CMK (cell line): ENCODE results near the gene PLA2G2D.

ENCODE experiments used
- DNase-seq: peaks from one replicate; pipeline ENCODE4 v3.0.0-alpha.2; 2010; ENCODE audit warnings: low read depth

Gene PLA2G2D, protein sequence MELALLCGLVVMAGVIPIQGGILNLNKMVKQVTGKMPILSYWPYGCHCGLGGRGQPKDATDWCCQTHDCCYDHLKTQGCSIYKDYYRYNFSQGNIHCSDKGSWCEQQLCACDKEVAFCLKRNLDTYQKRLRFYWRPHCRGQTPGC

DNA sequence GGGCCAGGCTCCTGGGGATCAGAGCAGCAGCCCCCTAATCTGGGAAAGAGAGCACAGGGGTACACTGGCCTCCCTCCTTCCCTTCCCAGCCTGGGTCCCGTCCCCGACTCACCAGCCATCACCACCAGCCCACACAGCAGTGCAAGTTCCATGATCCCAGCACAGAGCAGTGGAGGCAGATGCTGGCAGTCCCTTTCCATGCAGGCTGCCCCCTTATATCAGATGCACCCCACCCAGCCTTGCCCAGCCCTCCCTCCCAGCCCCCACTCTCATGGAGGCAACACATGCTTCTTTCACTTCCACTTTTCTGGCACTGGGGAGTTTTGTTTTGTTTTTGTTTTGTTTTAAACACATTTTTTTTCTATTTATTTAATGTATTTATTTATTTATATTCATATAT lies at the start of gene PLA2G2D:
PLA2G2D (minus strand) TSS at position 190 of the 400 bp plus-strand sequence; CDS start at position 152, 38 bp downstream.
- DNase-seq: no peak

DNA sequence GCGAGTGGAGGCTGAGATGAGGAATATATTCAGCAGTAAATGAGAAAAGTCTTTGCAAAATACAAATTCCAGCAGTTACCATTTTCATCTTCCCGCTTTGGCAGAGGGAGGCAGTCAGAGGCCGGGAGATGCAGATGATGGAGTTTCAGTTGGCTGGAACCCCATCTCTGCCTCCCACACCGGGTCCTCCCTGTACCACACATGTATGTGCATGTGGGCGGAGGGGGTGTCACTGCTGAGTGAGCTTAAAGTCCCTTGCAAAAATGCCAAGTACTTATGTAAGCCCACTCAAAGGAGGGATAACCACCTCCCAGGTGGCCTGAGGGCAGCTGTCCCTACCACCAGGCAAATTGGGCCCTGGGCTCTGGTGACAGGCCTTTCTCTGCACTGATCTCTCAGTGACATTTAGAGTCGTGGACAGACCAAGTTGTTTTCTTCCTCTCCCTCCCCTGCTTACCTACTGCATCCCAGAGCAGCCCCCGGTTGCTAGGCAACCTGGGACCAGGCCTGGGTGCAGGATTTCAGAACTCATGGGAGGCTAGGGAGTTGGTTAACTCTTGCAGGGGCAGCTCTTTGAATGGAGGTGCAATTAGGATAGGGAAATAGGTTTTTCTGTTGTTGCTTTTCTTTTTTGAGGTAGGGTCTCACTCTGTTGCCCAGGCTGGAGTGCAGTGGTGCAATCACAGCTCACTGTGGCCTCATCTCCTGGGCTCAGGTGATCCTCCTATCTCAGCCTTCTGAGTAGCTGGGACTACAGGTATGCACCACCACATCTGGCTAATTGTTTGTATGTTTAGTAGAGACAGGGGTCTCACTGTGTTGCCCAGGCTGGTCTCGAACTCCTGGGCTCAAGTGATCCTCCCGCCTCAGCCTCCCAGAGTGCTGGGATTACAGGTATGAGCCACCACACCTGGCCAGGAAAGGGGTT lies 49.5 kb upstream of the PLA2G2D start:
- DNase-seq: no peak

DNA sequence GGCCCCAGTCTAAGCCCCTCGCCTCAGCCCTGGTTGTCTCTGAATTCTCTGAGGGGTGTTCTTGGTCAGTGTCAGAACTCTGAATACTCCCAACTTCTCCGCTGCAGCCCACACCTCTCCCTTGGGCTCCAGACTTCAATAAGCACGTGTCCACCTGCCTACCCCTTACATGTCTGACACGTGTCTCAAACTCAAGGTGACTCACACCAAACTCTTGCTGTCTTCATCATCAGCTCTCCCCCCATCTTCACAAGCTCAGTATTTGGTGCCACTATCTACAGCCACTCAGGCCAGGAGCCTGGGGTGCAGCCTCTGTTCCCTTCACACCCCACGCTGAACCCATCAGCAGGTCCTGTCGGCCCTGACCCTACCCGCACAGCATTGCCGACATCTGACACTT lies 47.8 kb upstream of the PLA2G2D start:
- DNase-seq: no peak

DNA sequence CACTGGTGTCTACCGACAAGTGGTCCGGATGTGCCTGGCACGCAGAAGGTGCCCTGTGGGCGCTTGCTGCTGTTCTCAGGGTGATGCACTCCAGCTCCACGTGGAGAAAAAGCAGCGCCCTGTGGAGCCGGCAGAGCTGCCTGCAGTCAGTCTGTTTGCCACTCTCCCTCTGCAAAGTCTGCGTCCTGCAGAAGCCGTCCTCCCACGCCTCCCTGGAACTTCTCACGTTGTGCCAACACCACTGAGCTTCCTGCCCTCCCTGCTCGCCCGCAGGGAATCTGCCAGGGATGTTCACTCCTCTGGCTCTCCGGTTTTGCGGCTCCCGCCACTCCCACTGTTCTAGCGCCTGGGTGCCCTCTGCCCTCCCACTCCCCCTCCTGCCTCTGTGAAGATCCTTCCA lies 46.7 kb upstream of the PLA2G2D start:
- no peak for DNase-seq

DNA sequence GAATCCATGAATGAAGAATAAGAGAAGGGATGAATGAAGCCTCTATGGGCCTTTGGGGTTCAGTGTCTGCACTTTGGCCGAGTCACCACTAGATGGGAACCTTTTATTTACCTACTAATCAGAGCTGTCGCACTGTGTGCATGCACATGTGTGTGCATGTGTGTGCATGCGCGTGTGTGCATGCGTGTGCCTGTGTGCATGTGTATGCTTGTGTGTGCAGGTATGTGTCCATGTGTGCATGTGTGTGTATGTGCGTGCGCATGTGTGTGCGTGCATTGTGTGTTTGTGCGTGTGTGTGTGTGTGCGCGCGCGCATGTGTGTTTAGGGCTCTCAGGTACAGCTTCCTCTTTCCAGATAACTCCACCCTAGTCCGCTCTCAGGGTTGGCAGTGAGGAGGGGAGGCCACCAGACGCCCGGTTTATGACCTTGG lies 46.2 kb upstream of the PLA2G2D start:
- no peak for DNase-seq

DNA sequence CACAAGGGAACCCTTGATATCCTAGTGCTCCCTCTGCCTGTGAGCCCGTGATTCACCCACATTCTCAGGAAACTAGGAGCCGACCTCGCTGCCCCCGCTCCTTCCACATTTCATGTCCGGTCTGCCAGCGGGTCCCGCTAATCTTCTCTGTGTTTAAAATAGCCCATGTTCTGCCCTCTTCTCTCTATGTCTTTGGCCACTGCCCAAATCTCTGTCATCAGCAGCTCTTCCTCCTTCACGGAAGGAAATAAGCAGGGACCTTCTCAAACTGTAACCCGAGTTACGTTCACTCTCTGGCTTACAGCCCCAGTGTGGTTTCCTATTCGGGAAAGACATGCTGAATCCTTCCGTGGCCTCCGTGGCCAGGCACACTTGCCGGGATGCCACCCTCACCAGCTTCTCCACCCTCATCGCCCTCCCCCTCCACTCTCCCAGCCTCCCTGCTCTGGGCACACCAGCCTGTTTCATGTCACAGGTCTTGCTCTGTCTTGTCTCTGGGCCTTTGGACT lies 45.4 kb upstream of the PLA2G2D start:
- no peak for DNase-seq

DNA sequence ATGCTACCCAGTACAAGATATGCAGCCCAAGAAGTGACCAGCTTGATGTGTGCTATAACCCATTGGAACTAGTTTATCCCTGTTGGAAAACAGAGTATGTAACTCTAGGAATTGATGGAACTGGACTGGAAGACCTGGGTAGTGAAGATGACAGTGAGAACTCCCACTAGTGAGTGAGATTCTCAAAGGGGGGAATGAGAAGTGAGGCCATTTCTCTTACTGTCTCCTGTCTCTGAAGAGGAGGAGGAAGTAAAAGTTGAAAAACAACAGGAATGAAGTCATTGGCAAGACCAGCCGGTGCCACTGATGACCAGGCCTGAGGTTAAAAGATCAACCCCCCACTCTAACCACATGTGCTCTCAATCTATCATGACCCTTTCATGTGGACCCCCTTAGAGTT lies 40.7 kb upstream of the PLA2G2D start:
- no peak for DNase-seq

DNA sequence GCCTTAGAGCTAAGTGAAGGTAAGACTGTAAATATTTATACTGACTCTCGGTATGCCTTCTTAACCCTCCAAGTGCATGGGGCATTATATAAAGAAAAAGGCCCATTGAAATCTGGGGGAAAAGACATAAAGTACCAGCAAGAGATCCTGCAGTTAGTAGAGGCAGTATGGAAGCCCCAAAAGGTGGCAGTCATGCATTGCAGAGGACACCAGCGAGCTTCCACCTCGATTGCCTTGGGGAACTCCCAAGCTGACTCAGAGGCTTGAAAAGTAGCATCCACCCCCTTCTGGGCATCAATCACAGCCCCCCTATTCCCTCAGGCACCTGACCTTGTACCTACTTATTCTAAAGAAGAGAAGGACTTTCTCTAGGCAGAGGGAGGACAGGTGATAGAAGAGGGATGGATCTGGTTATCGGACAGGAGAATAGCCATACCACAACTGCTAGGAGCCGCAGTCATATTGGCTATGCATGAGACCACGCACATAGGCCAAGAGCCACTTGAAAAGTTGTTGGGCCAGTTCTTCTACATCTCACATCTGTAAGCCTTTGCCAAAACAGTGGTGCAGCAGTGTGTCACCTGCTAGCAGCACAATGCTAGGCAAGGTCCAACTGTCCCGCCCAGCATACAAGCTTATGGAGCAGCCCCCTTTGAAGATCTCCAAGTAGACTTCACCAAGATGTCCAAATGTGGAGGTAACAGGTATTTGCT lies 39.2 kb upstream of the PLA2G2D start:
- DNase-seq: no peak

DNA sequence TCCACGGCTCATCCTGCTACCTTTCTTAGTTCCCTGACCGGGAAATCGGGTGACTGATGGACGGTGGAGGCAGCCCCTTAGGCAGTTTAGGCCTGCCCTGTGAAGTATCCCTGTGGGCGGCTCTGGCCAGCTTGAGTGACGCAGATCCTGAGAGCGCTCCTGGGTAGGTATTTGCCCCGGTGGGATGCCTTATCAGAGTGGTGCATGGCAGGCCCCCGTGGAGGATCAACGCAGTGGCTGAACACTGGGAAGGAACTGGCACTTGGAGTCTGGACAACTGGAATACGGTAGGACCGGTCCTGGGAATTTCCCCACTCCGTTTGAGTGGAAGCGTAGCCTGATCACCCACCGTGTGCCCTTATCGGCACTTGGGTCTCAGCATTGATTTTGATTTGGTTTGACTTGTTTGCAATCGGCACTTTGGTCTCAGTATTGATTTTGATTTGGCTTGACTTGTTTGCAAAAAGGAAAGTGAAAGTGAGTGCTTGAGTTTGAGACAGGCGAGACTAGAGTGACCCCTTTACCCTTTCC lies 35.0 kb upstream of the PLA2G2D start:
- no peak for DNase-seq

DNA sequence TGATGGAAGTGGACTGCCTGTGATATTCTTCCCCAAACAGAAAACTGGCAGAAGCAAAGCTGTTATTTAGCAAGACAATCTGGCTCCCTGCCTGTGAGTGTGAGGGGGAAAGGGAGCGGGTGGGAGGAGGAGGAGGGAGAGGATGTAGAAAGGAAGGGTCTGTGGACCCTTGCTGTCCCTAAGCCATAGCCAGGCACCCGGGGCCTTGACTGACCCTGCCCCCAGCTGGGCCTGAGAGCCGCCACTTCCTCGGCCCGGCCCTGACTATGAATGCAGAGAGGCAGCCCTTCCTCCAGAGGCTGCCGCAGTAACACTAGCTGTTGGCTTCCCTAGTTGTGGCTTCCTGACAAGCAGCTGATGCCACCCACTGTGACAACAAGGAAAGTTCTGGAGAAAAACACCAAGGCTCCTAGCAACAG lies 33.7 kb upstream of the PLA2G2D start:
- DNase-seq: no peak

DNA sequence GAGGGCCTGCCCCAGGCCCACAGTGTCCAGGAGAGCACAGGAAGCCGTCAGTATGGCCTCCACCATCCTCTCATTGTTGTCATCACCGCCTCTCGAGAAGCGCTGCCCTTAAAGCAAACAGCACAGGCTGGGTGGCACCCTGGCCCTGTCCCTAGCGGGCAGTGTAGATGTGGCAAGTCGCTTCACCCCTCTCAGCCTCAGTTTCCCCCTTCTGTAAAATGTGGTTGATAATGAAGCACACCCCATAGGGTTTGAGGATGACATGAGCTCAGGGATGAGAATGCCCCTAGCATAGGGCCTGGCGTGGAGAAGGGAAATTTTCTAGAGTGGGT lies 33.2 kb upstream of the PLA2G2D start:
- no peak for DNase-seq

DNA sequence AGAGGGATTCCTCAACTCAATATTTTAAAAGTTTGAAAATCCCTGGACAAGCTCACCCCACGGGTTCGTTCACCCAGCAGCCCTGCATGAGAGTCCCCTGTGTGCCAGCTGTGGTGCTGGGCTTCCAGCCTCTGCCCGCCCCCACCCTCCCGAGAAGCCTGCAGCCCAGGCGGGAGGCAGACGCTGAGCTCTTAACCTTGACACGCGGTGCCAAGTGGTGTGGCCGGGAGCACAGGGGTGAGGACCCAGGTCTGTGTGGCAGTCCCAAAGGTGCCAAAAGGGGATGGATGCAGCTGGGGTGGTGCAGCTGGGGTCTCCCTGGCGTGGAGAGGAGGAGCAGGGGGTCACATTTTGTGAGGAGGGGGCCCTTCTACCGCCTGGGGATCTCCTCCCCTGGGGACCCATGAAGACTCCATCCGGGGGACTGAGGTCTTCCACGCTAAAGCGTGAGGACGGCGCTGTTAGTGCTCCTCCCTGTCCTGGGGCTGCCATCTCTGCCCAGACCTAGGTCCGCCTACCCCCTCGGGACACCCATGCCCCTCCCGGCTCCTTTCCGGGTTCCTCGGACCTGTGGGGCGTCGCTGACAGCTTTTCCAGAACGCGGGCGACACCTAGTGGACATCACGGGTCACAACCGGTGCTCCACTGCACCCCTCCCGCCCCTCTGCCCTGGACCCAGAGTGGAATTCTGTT lies 32.7 kb upstream of the PLA2G2D start:
- DNase-seq: peak; percentile 71

DNA sequence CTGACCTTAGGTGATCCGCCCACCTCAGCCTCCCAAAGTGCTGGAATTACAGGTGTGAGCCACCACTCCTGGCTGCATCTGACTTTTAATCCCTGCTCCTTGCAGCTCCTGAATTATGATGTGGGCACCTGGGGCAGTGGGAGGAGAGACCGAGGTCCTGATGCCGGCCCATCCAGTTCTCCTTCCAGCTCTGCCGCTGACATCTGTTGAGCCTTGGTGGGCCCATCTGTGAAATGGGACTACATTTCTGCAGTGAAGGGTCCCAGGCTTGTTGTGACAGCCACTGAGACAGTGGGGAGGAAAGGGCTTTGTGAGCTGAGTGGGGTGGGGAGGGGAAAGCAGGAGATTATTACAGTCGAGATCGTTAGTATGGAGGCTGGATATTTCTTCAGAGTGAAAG lies 31.6 kb upstream of the PLA2G2D start:
- no peak for DNase-seq

DNA sequence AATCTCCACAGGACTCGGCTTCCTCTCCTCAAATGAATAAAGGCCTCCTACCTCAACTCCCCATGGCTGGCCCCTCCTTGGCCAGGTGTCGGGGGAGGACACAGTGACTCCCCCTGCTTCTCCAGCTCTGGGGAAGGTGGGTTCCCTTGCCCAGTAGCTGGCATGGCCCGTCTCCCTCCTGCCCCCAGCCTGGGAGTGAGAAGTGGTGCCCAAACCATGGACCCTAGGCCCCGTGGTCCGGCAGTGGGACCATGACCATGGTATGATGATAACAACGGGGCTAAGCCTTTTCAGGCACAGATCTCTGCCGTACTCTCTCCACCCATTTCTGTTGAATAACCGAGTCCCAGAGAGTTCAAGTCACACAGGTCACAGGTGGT lies 31.0 kb upstream of the PLA2G2D start:
- DNase-seq: no peak

DNA sequence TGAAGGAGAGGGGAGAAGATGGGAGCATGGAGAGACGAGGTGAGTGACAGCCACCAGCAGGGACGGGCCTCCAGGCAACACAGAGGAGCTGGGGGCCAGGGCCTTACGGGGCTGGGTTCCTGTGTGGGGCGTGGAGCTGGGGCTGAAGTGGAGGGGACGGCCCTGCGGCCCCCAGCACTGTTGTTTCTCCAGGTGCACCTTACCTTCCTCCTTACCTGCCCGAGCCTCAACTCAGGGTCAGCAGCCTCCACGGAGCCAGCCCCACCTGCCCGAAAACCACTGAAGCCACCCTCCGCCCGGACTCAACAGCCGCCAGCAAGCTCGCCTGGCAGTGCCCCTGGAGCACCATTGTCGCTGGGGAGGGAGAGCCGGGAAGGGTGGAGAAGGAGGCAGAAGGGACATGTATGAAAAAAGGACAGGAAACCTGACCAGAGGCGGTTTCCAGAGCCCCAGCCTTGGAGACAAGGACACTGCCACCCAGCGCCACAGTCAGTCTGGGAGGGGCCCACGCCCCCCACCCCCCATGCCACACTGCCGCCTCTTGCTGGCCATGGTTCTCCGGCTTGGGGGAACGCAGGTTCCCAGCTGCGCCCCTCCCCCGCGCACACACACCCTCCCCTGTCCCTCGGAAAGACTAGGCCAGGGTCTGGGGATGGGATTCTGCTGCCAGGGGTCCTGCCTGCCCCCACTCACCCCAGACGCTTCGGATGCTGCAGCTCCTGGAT lies 30.4 kb upstream of the PLA2G2D start:
- no peak for DNase-seq

DNA sequence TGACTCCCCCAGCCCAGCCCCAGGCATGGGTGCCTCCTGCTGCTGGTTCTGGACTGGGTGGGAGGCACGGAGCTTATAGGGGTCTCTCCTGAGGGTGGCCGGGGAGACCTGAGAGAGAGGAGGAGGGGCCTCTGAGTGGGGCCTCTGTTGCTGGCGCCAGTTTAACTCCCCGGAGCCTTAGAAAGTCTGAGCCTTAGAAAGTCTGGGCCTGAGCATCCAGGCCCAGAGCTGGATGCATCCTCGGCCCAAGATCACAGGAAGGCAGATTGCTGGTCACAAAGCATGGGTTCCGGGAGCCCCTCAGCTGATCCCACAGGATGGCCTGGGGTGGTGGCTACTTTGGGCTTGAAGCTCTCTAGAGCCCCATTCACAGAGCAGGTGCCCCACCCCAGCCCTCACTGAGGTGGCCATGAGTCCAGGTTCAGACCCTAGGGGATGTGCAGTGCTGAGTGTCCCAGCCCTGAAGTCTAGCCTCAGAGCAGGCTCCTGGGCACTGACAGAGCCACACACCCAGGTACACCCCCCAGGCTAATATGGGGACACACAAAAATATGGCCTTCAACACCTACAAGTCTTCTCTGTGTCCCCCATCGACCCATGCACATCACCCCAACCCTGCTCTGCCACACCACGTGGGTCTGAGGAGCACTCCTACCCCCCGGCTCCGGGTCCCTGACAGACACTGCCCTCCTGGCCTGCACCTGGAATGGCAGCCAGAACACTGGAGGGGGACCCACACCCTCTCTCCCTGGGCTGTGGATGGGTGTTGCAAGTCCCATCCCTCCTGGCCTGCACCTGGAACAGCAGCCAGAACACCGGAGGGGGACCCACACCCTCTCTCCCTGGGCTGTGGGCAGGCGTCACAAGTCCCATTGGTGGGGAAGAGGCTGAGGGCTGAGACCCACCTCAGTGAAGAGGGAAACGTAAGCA lies 29.5 kb upstream of the PLA2G2D start:
- no peak for DNase-seq

DNA sequence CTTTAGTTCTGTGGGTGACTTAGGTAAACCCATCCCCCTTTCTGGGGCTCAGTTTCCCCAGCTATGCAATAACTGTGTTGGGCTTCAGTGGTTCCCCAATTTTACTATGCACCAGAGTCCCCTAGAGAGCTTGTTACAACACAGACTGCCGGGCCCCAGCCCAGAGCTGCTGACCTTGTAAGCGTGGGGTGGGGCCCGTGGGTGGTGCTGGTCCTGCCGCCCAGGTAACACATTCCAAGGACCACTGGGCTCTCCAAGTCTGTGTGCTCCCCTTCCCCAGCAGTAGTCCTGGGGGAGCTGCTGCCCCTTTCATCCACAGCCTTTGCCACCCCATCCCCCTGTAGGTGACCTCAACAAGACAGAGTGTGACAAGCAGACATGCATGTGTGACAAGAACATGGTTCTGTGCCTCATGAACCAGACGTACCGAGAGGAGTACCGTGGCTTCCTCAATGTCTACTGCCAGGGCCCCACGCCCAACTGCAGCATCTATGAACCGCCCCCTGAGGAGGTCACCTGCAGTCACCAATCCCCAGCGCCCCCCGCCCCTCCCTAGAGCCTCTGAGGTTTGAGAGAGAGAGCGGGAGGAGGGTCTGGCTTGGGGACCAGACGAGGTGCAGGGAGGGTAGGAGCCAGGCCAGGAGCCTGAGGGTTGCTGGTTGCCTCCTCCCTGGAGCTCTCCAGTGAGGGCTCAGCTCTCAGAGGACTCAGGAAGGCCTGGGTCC lies 28.7 kb upstream of the PLA2G2D start:
- DNase-seq: no peak

DNA sequence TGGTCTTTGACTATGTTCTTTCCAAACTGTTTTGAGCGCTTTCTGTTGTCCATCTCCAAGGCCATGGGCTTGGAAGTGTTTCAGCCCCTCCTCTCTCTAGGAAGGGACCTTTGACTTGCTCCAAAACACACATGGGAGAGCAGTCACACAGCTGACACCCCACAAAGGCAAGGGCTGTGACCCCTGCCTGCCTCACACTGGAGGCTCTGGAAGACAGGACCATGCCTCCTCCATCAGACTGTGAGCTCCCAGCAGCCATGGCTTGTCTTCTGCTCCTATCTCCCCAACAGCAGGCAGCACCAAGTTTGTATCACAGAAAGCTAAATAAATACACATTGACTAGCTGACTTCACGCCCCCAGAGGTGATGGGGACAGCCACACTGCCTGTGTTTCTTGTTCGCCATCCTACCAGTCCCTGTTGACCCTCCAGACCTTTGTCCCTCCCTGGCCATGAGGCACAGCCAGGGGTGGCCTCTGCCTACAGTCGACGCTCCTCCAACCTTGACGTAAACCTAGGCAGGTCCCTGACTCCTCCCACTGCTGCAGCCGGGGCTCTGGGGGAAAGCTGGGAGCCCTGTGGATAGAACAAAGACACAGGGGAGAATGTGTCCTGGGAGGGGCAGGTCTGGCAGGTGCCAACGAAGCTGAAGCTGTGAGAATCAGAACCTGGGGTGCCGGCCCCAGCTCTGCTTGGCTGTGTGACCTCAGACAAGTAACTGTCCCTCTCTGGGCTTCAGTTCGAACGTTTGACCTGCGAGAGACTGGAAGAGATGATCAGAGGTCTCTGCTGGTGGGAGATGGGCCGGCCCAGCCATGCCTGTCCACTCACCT lies 24.6 kb upstream of the PLA2G2D start:
- DNase-seq: no peak

DNA sequence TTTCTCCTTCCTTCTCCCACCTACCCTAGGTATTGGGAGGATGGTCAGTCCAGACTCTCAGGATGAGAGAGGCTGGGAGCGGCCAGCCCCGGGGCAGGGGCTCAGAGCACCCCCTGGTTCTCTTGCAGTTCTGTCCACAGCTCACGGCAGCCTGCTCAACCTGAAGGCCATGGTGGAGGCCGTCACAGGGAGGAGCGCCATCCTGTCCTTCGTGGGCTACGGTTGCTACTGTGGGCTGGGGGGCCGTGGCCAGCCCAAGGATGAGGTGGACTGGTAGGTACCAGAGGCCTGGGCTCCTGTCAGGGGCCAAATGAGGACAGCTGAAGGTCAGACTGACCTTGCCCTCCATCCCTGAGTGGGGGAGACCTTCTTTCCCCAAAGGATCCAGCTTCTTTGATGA lies 24.0 kb upstream of the PLA2G2D start:
- no peak for DNase-seq
